Sigmoid colon (tissue), 7 donors: ENCODE results near the gene PIMREG. TPM values are rescaled to one million over a fixed set of nuclear protein-coding genes. Genes with fewer than 3 reads are reported as not detected.

Experiments
- DNase-seq: peaks from one replicate; pipeline ENCODE4 v3.0.0-alpha.2; 2019
- H3K27ac ChIP-seq, 4 donors: fragments of 200-600 bp; sonication (generic); one replicate each; pipeline ENCODE4 v1.5.1; 2016 to 2019; ENCODE audit warnings: mild to moderate bottlenecking in 1 of 4
- H3K27me3 ChIP-seq, 3 donors: fragments of 200-600 bp; sonication (generic); one replicate each; pipeline ENCODE4 v1.5.1; 2019; ENCODE audit warnings: mild to moderate bottlenecking in 1 of 3
- H3K36me3 ChIP-seq, 4 donors: fragments of 200-600 bp; sonication (generic); one replicate each; pipeline ENCODE4 v1.5.1; 2016 to 2019
- H3K4me1 ChIP-seq, 4 donors: fragments of 200-600 bp; sonication (generic); one replicate each; pipeline ENCODE4 v1.5.1; 2017 to 2019
- H3K4me3 ChIP-seq, 4 donors: fragments of 200-600 bp; sonication (generic); one replicate each; pipeline ENCODE4 v1.5.1; 2017 to 2019; ENCODE audit warnings: mild to moderate bottlenecking in 2 of 4, moderate library complexity in 1 of 4
- H3K9me3 ChIP-seq, 4 donors: fragments of 200-600 bp in 3 of 4; sonication (generic) in 3 of 4; one replicate each; pipeline versions ENCODE4 v1.5.1 to v1.6.1; 2013 to 2019
- CTCF ChIP-seq, 4 experiments: fragments of 450-650 bp in 3 of 4; fragments of 200-600 bp in 1 of 4; IDR thresholded peaks; one replicate each; pipeline ENCODE4 v1.5.1; 2016 to 2019; ENCODE audit warnings: antibody characterized with exemption in 4 of 4, mild to moderate bottlenecking in 3 of 4, moderate library complexity in 2 of 4
- EP300 ChIP-seq, 4 donors: sonication (generic); formaldehyde crosslinking; IDR thresholded peaks; one replicate each; pipeline ENCODE4 v1.6.1; 2017; ENCODE audit warnings: antibody characterized with exemption in 4 of 4
- POLR2A ChIP-seq, 2 donors: fragments of 450-650 bp; IDR thresholded peaks; one replicate each; pipeline ENCODE4 v1.6.1; 2016; ENCODE audit warnings: antibody characterized with exemption in 2 of 2, mild to moderate bottlenecking in 2 of 2, moderate library complexity in 2 of 2
- POLR2AphosphoS5 ChIP-seq, 4 donors: sonication (generic); formaldehyde crosslinking; IDR thresholded peaks; one replicate each; pipeline ENCODE4 v1.6.1; 2017; ENCODE audit warnings: antibody characterized with exemption in 4 of 4
- WGBS, 2 donors: extraction: QIAGEN DNeasy Blood & Tissue Kit; methylation state at CpG; one replicate each; pipeline ENCODE4 v1.1.7; 2013; 5-methylcytosine and 5-hydroxymethylcytosine counted together
- intact Hi-C: fragments of 100-400 bp; cut with DNase I; formaldehyde crosslinking; loops from one replicate; pipeline ENCODE4 v1.15.1; 2023
- polyA plus RNA-seq, 3 donors: library from polyadenylated mRNA; stranded (reverse); fragments of 200-250 nt; gene quantifications; one replicate each; pipeline ENCODE4 v1.2.3, GENCODE V29; 2013
- total RNA-seq, 4 donors: library from RNA; depleted of rRNA; stranded (reverse); fragments of >200 nt; gene quantifications; one replicate each; pipeline ENCODE4 v1.1.0, GENCODE V29; 2016
- donor health status: healthy with polysubstance abuse.
- donor health status: Bipolar disorder and iron deficiency.
- donor health status: healthy.

Gene PIMREG
- total and polyA plus RNA-seq, 7 donors = 2.5 to 7.8 TPM; not detected in 5

- WGBS, 2 donors = 54 to 74% methylated on average over 13 of the region's 13 CpGs
- DNase-seq = no peak
- no peak overlapping the region for H3K4me3 ChIP-seq
- no peaks in the 10 kb centered on the region for H3K36me3 ChIP-seq
- peaks cover 0 to 27% (median 4%) of the 10 kb centered on the region in 3 donors for H3K27me3 ChIP-seq
- no peak overlapping the region for H3K27ac ChIP-seq
- intact Hi-C loops = loop anchor here (1.0 kb wide), 1 partner anchor 835 kb away; no protein-coding TSS in a partner anchor
- peaks cover 0 to 4% (median 0%) of the 10 kb centered on the region in 4 donors for H3K4me1 ChIP-seq
- TF ChIP-seq CTCF (IDR thresholded peaks at IDR 0.05) (no peak), POLR2AphosphoS5 (IDR thresholded peaks at IDR 0.05) (no peak), EP300 (IDR thresholded peaks at IDR 0.05) (no peak), POLR2A (IDR thresholded peaks at IDR 0.05) (no peak)
- no peaks in the 10 kb centered on the region for H3K9me3 ChIP-seq
Measured at GRCh38 chr17:6422654-6423241, 21.5 kb upstream of the PIMREG start.

GRCh38 chr17:6423931-6424330 lies 20.3 kb upstream of the PIMREG start:
- Histone ChIP-seq H3K4me3 (no peak overlapping the region), H3K36me3 (no peaks in the 10 kb centered on the region), H3K4me1 (peaks cover 0 to 4% (median 0%) of the 10 kb centered on the region in 4 donors), H3K27ac (no peak overlapping the region), H3K9me3 (no peaks in the 10 kb centered on the region), H3K27me3 (peaks cover 0 to 24% (median 4%) of the 10 kb centered on the region in 3 donors)
- WGBS, 2 donors = 66 to 84% methylated on average over 14 of the region's 14 CpGs
- DNase-seq = no peak
- intact Hi-C loops = no loop called here
- no peak for TF ChIP-seq CTCF (IDR thresholded peaks at IDR 0.05)
- no peak for TF ChIP-seq EP300 (IDR thresholded peaks at IDR 0.05)
- TF ChIP-seq POLR2AphosphoS5 (IDR thresholded peaks at IDR 0.05) = no peak
- TF ChIP-seq POLR2A (IDR thresholded peaks at IDR 0.05) = no peak

GRCh38 chr17:6425407-6425806 lies 18.8 kb upstream of the PIMREG start:
- DNase-seq = no peak
- no peak overlapping the region for H3K27ac ChIP-seq
- H3K4me1 ChIP-seq = peaks cover 0 to 4% (median 0%) of the 10 kb centered on the region in 4 donors
- no peaks in the 10 kb centered on the region for H3K36me3 ChIP-seq
- intact Hi-C loops = no loop called here
- TF ChIP-seq EP300 (IDR thresholded peaks at IDR 0.05) (no peak), CTCF (IDR thresholded peaks at IDR 0.05) (no peak), POLR2AphosphoS5 (IDR thresholded peaks at IDR 0.05) (no peak), POLR2A (IDR thresholded peaks at IDR 0.05) (no peak)
- H3K9me3 ChIP-seq = no peaks in the 10 kb centered on the region
- no peak overlapping the region for H3K4me3 ChIP-seq
- WGBS, 2 donors = 86 to 89% methylated on average over 18 of the region's 18 CpGs
- H3K27me3 ChIP-seq = peaks cover 0 to 18% (median 4%) of the 10 kb centered on the region in 3 donors

GRCh38 chr17:6426356-6427101 lies 17.7 kb upstream of the PIMREG start:
- peaks cover 0 to 10% (median 4%) of the 10 kb centered on the region in 3 donors for H3K27me3 ChIP-seq
- peaks cover 0 to 3% (median 0%) of the 10 kb centered on the region in 4 donors for H3K9me3 ChIP-seq
- DNase-seq = no peak
- H3K4me3 ChIP-seq = no peak overlapping the region
- no peak overlapping the region for H3K27ac ChIP-seq
- intact Hi-C loops = no loop called here
- H3K36me3 ChIP-seq = no peaks in the 10 kb centered on the region
- peaks cover 0 to 4% (median 0%) of the 10 kb centered on the region in 4 donors for H3K4me1 ChIP-seq
- 83 to 91% methylated on average over 25 of the region's 25 CpGs for WGBS, 2 donors
- TF ChIP-seq CTCF (IDR thresholded peaks at IDR 0.05) (no peak), POLR2AphosphoS5 (IDR thresholded peaks at IDR 0.05) (no peak), EP300 (IDR thresholded peaks at IDR 0.05) (no peak)
